T-cell (primary cell): ENCODE data around the gene LRCH2. TPM values are rescaled to one million over a fixed set of nuclear protein-coding genes. Genes with fewer than 3 reads are reported as not detected.

Experiments
- ATAC-seq, 4 experiments: fragments of 200-7000 bp in 3 of 4; fragments of 150-1000 bp in 1 of 4; cut with Tn5 transposase; replicated peaks in 1 of 4; 1 replicate in 3 of 4; 2 replicates in 1 of 4; pipeline ENCODE4 v1.10.0; 2021; ENCODE audit warnings: moderate library complexity in 3 of 4, mild to moderate bottlenecking in 2 of 4, moderate number of reproducible peaks in 1 of 4
- CTCF ChIA-PET, 2 donors: fragments of 300-600 bp; sonication (Branson Sonifier 250); formaldehyde crosslinking; loops; one replicate each; lab custom pipeline; 2022; ENCODE audit warnings: antibody characterized with exemption in 2 of 2; lab: Charles Lee
- POLR2A ChIA-PET, 2 donors: fragments of 300-600 bp; sonication (Branson Sonifier 250); formaldehyde crosslinking; loops; one replicate each; lab custom pipeline; 2022; ENCODE audit warnings: antibody characterized with exemption in 2 of 2; lab: Charles Lee
- DNase-seq, 35 experiments: peaks; one replicate each; pipeline versions ENCODE4 v3.0.0 to v3.0.0-alpha.2; 2013 to 2023
- H3K27ac ChIP-seq: one replicate; pipeline ENCODE4 v1.5.1; 2013; ENCODE audit warnings: low read length
- H3K27me3 ChIP-seq, 2 experiments: replicated peaks in 1 of 2; 1 replicate in 1 of 2; 2 replicates in 1 of 2; pipeline versions ENCODE4 v1.6.1 to v1.7.0; 2013; ENCODE audit warnings: low read length in 1 of 2, mixed read lengths in 1 of 2; ENCODE audit not compliant: control insufficient read depth in 2 of 2, insufficient read depth in 2 of 2; ENCODE audit errors: extremely low read depth in 1 of 2
- H3K36me3 ChIP-seq, 2 donors: 1 replicate in 1 of 2; 2 replicates in 1 of 2; pipeline versions ENCODE4 v1.6.1 to v1.7.0; 2013; ENCODE audit warnings: low read length in 1 of 2; ENCODE audit not compliant: control insufficient read depth in 2 of 2, insufficient read depth in 1 of 2; ENCODE audit errors: extremely low read depth in 1 of 2
- H3K4me1 ChIP-seq, 2 experiments: 1 replicate in 1 of 2; 2 replicates in 1 of 2; pipeline versions ENCODE4 v1.6.1 to v1.7.0; 2013; ENCODE audit warnings: low read length in 2 of 2, mixed read lengths in 1 of 2; ENCODE audit not compliant: insufficient read depth in 2 of 2, control insufficient read depth in 1 of 2; ENCODE audit errors: extremely low read depth in 1 of 2
- H3K4me3 ChIP-seq, 2 donors: 1 replicate in 1 of 2; 2 replicates in 1 of 2; pipeline versions ENCODE4 v1.5.1 to v1.7.0; 2013; ENCODE audit warnings: mild to moderate bottlenecking in 2 of 2, low read length in 1 of 2, moderate library complexity in 1 of 2; ENCODE audit not compliant: control insufficient read depth in 1 of 2; ENCODE audit errors: extremely low read depth in 1 of 2
- H3K9me3 ChIP-seq: 2 replicates; pipeline ENCODE4 v1.7.0; 2013
- H3K27ac Mint-ChIP-seq, 2 donors: one replicate each; pipeline ENCODE4 v1.8.0; 2020 to 2021; ENCODE audit warnings: mild to moderate bottlenecking in 2 of 2, mixed read lengths in 2 of 2
- H3K27me3 Mint-ChIP-seq, 2 donors: one replicate each; pipeline ENCODE4 v1.8.0; 2021 to 2022; ENCODE audit warnings: mixed read lengths in 2 of 2
- H3K36me3 Mint-ChIP-seq: one replicate; pipeline ENCODE4 v1.8.0; 2021; ENCODE audit warnings: mixed read lengths
- H3K4me1 Mint-ChIP-seq, 3 donors: one replicate each; pipeline ENCODE4 v1.8.0; 2020 to 2022; ENCODE audit warnings: mixed read lengths in 3 of 3, mild to moderate bottlenecking in 1 of 3
- H3K4me3 Mint-ChIP-seq, 3 donors: one replicate each; pipeline ENCODE4 v1.8.0; 2020 to 2022; ENCODE audit warnings: mild to moderate bottlenecking in 3 of 3, mixed read lengths in 3 of 3, moderate library complexity in 3 of 3
- H3K9me3 Mint-ChIP-seq, 3 donors: one replicate each; pipeline ENCODE4 v1.8.0; 2020 to 2022; ENCODE audit warnings: mixed read lengths in 3 of 3
- WGBS: methylation state at CpG from one replicate; pipeline ENCODE4 v1.1.5; 2013; ENCODE audit warnings: missing lambda C conversion rate; ENCODE audit not compliant: insufficient coverage; 5-methylcytosine and 5-hydroxymethylcytosine counted together
- total RNA-seq, 35 experiments: library from RNA in 6 of 35; stranded (reverse) in 6 of 35; fragments of 120-200 nt in 1 of 35; gene quantifications; one replicate each; pipeline versions ENCODE4 v1.2.1 to v1.2.4 and lab custom pipeline; 2013 to 2026

Gene LRCH2
- total RNA-seq, 5 donors from 2014 or later (not counting 1 experiment from before 2014, with no cell fraction given) = not detected

- WGBS = no CpG with 5 or more reads among the region's 2 CpGs
- no peak for ATAC-seq
- POLR2A ChIA-PET = no interaction called here
These were observed 27.3 kb upstream of the LRCH2 start for GRCh38 chrX:115261148-115261547.

GRCh38 chrX:115260330-115260729, 26.4 kb upstream of the LRCH2 start:
- Mint-ChIP-seq H3K4me3 (no peak overlapping the region), H3K4me1 (no peaks in the 10 kb centered on the region), H3K27ac (no peak overlapping the region), H3K36me3 (no peaks in the 10 kb centered on the region), H3K27me3 (peaks cover 0 to 9% of the 10 kb centered on the region in 2 donors), H3K9me3 (no peaks in the 10 kb centered on the region)
- no peak overlapping the region for H3K4me3 ChIP-seq
- H3K27me3 ChIP-seq = no peaks in the 10 kb centered on the region
- 100% methylated on average over 3 of the region's 3 CpGs for WGBS
- ATAC-seq = no peak
- H3K4me1 ChIP-seq = no peaks in the 10 kb centered on the region
- no peak for DNase-seq
- no peaks in the 10 kb centered on the region for H3K36me3 ChIP-seq
- CTCF ChIA-PET = interaction anchor here in 1 of 2 donors (0.5 kb wide), 1 partner anchor 13 kb away, joined by 3 read pairs; no protein-coding TSS in a partner anchor
- H3K9me3 ChIP-seq = no peaks in the 10 kb centered on the region
- POLR2A ChIA-PET = no interaction called here
- no peak overlapping the region for H3K27ac ChIP-seq

More at GRCh38 chrX:115261148-115261547, 27.3 kb upstream of the LRCH2 start:
- Mint-ChIP-seq H3K27me3 (peaks cover 0 to 9% of the 10 kb centered on the region in 2 donors), H3K4me3 (no peak overlapping the region), H3K27ac (no peak overlapping the region), H3K9me3 (no peaks in the 10 kb centered on the region), H3K36me3 (no peaks in the 10 kb centered on the region), H3K4me1 (no peaks in the 10 kb centered on the region)
- H3K27ac ChIP-seq = no peak overlapping the region
- DNase-seq = no peak
- H3K4me3 ChIP-seq = no peak overlapping the region
- no peaks in the 10 kb centered on the region for H3K4me1 ChIP-seq
- CTCF ChIA-PET = no interaction called here
- no peaks in the 10 kb centered on the region for H3K27me3 ChIP-seq
- H3K9me3 ChIP-seq = no peaks in the 10 kb centered on the region
- no peaks in the 10 kb centered on the region for H3K36me3 ChIP-seq

- no peaks in the 10 kb centered on the region for H3K4me1 Mint-ChIP-seq
- H3K27ac ChIP-seq = no peak overlapping the region
- no peaks in the 10 kb centered on the region for H3K9me3 Mint-ChIP-seq
- POLR2A ChIA-PET = no interaction called here
- WGBS = no CpG with 5 or more reads among the region's 3 CpGs
- no peak for DNase-seq
- ATAC-seq = no peak
- CTCF ChIA-PET = interaction anchor here in 1 of 2 donors (0.6 kb wide), 1 partner anchor 9 kb away, joined by 3 read pairs; no protein-coding TSS in a partner anchor
- H3K4me3 ChIP-seq = no peak overlapping the region
- H3K9me3 ChIP-seq = no peaks in the 10 kb centered on the region
- no peaks in the 10 kb centered on the region for H3K36me3 ChIP-seq
- no peak overlapping the region for H3K4me3 Mint-ChIP-seq
- peaks cover 0 to 9% of the 10 kb centered on the region in 2 donors for H3K27me3 Mint-ChIP-seq
- H3K4me1 ChIP-seq = no peaks in the 10 kb centered on the region
- H3K27ac Mint-ChIP-seq = no peak overlapping the region
- no peaks in the 10 kb centered on the region for H3K27me3 ChIP-seq
- H3K36me3 Mint-ChIP-seq = no peaks in the 10 kb centered on the region
These were observed 25.5 kb upstream of the LRCH2 start for GRCh38 chrX:115259238-115259875.

GRCh38 chrX:115257711-115258110, 23.8 kb upstream of the LRCH2 start:
- Mint-ChIP-seq H3K36me3 (no peaks in the 10 kb centered on the region), H3K27me3 (peaks cover 0 to 8% of the 10 kb centered on the region in 2 donors), H3K4me3 (no peak overlapping the region), H3K9me3 (no peaks in the 10 kb centered on the region), H3K4me1 (no peaks in the 10 kb centered on the region), H3K27ac (no peak overlapping the region)
- ChIA-PET POLR2A (no interaction called here), CTCF (no interaction called here)
- H3K27me3 ChIP-seq = no peaks in the 10 kb centered on the region
- no peaks in the 10 kb centered on the region for H3K4me1 ChIP-seq
- H3K36me3 ChIP-seq = no peaks in the 10 kb centered on the region
- no peak for DNase-seq
- H3K4me3 ChIP-seq = no peak overlapping the region
- ATAC-seq = no peak
- no peak overlapping the region for H3K27ac ChIP-seq
- no peaks in the 10 kb centered on the region for H3K9me3 ChIP-seq

GRCh38 chrX:115255003-115255402, 21.1 kb upstream of the LRCH2 start:
- H3K9me3 Mint-ChIP-seq = no peaks in the 10 kb centered on the region
- Histone ChIP-seq H3K27me3 (no peaks in the 10 kb centered on the region), H3K36me3 (no peaks in the 10 kb centered on the region), H3K27ac (no peak overlapping the region), H3K9me3 (no peaks in the 10 kb centered on the region), H3K4me3 (no peak overlapping the region), H3K4me1 (no peaks in the 10 kb centered on the region)
- DNase-seq (no peak), ATAC-seq (no peak)
- no peaks in the 10 kb centered on the region for H3K4me1 Mint-ChIP-seq
- no peak overlapping the region for H3K4me3 Mint-ChIP-seq
- ChIA-PET POLR2A (no interaction called here), CTCF (no interaction called here)
- peaks cover 0 to 4% of the 10 kb centered on the region in 2 donors for H3K27me3 Mint-ChIP-seq
- no peaks in the 10 kb centered on the region for H3K36me3 Mint-ChIP-seq
- no peak overlapping the region for H3K27ac Mint-ChIP-seq
- no CpG with 5 or more reads among the region's 2 CpGs for WGBS

GRCh38 chrX:115251458-115252233, 17.8 kb upstream of the LRCH2 start:
- no peaks in the 10 kb centered on the region for H3K9me3 ChIP-seq
- H3K4me3 Mint-ChIP-seq = no peak overlapping the region

More at GRCh38 chrX:115251458-115252233, 17.8 kb upstream of the LRCH2 start:
- no peaks in the 10 kb centered on the region for H3K4me1 Mint-ChIP-seq
- peaks cover 0 to 6% of the 10 kb centered on the region in 2 donors for H3K27me3 Mint-ChIP-seq
- H3K9me3 Mint-ChIP-seq = no peaks in the 10 kb centered on the region
- no peak for ATAC-seq
- H3K4me3 ChIP-seq = no peak overlapping the region
- H3K36me3 Mint-ChIP-seq = no peaks in the 10 kb centered on the region
- no peaks in the 10 kb centered on the region for H3K27me3 ChIP-seq
- DNase-seq = no peak
- no peaks in the 10 kb centered on the region for H3K4me1 ChIP-seq
- H3K36me3 ChIP-seq = no peaks in the 10 kb centered on the region
- ChIA-PET POLR2A (no interaction called here), CTCF (no interaction called here)
- no peak overlapping the region for H3K27ac ChIP-seq
- no peak overlapping the region for H3K27ac Mint-ChIP-seq
- WGBS = no CpG with 5 or more reads among the region's 2 CpGs
